Heart left ventricle (tissue), 13 donors: Measurements from ENCODE around the gene SIN3B.

Source experiments
- POLR2A ChIP-seq, 2 donors: fragments of 450-650 bp; IDR thresholded peaks; one replicate each; pipeline ENCODE4 v1.6.1; 2017; ENCODE audit warnings: antibody characterized with exemption in 2 of 2, mild to moderate bottlenecking in 2 of 2, moderate library complexity in 2 of 2
- TF ChIP-seq, protein P1 (sequence below), 12 donors: fragments of 200-600 bp; sonication (generic) in 4 of 12; IDR thresholded peaks; one replicate each; pipeline versions ENCODE4 v1.5.0 to v1.8.0; 2018 to 2022; ENCODE audit warnings: antibody characterized with exemption in 12 of 12, mild to moderate bottlenecking in 5 of 12
- donor health status: ischemic (EF 13 %, LVEDD 7.1; RV severe dilation, severe dysfunction).
- donor health status: DM: no; HTN: yes; CAD: no.
- donor health status: DM: no; HTN: no; CAD: no.
- donor health status: ischemic (EF 25% LVEDD 6.9; RV normal size, moderate dysfunction).
- donor health status: ischemic (EF 25% LVEDD 5.7; RV mildly dilated, moderate dysfunction).
- donor health status: ischemic (EF 35%, LVEDD 5.7; RV mildly dilated, moderate dysfunction).
- donor health status: nonischemic (EF 11% LVEDD 7.7; RV severe dilation, severe dysfunction).
- donor health status: DM: yes; HTN: yes; CAD: no.
- donor health status: PGD.
- donor health status: ischemic (EF 29% LVEDD 5.4; RV normal size, mild dysfunction).
- donor health status: nonischemic (EF 23%, LVEDD 6.1; RV moderate dilation, normal function).

DNA sequence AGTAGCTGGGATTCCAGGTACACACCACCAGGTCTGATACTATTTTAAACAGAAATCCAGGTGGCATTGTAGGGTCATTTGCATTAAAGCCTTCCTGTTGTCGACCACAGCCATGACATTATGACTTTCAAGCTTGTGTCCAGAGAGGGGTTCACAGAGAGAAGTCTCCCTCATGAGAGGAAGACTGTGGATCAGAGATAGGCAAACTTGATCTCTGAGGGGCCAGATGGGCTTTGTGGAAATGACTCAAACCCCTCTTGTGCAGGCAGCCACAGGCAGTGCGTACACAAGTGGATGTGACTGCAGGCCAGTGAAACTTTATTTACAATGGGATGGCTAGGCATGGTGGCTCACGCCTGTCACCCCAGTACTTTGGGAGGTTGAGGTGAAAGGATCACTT lies 31.8 kb downstream of the SIN3B start:
- TF ChIP-seq, protein P1, sequence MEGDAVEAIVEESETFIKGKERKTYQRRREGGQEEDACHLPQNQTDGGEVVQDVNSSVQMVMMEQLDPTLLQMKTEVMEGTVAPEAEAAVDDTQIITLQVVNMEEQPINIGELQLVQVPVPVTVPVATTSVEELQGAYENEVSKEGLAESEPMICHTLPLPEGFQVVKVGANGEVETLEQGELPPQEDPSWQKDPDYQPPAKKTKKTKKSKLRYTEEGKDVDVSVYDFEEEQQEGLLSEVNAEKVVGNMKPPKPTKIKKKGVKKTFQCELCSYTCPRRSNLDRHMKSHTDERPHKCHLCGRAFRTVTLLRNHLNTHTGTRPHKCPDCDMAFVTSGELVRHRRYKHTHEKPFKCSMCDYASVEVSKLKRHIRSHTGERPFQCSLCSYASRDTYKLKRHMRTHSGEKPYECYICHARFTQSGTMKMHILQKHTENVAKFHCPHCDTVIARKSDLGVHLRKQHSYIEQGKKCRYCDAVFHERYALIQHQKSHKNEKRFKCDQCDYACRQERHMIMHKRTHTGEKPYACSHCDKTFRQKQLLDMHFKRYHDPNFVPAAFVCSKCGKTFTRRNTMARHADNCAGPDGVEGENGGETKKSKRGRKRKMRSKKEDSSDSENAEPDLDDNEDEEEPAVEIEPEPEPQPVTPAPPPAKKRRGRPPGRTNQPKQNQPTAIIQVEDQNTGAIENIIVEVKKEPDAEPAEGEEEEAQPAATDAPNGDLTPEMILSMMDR (IDR thresholded peaks at IDR 0.05): no peak
- no peak for TF ChIP-seq POLR2A (IDR thresholded peaks at IDR 0.05)
